GM18870 (cell line): Measurements from ENCODE around the gene CAPN10.
"Not testable (repeated sequence)": the region's sequence is repeated elsewhere in the genome, so short reads cannot be mapped to it uniquely, and the experiment has no call there.

Source experiments
- ATAC-seq: cut with Tn5 transposase; IDR thresholded peaks from one replicate; pipeline ENCODE4 v1.9.1; 2021; ENCODE audit warnings: moderate library complexity; ENCODE audit not compliant: unreplicated experiment

CAPN10 gene, protein sequence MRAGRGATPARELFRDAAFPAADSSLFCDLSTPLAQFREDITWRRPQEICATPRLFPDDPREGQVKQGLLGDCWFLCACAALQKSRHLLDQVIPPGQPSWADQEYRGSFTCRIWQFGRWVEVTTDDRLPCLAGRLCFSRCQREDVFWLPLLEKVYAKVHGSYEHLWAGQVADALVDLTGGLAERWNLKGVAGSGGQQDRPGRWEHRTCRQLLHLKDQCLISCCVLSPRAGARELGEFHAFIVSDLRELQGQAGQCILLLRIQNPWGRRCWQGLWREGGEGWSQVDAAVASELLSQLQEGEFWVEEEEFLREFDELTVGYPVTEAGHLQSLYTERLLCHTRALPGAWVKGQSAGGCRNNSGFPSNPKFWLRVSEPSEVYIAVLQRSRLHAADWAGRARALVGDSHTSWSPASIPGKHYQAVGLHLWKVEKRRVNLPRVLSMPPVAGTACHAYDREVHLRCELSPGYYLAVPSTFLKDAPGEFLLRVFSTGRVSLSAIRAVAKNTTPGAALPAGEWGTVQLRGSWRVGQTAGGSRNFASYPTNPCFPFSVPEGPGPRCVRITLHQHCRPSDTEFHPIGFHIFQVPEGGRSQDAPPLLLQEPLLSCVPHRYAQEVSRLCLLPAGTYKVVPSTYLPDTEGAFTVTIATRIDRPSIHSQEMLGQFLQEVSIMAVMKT

DNA sequence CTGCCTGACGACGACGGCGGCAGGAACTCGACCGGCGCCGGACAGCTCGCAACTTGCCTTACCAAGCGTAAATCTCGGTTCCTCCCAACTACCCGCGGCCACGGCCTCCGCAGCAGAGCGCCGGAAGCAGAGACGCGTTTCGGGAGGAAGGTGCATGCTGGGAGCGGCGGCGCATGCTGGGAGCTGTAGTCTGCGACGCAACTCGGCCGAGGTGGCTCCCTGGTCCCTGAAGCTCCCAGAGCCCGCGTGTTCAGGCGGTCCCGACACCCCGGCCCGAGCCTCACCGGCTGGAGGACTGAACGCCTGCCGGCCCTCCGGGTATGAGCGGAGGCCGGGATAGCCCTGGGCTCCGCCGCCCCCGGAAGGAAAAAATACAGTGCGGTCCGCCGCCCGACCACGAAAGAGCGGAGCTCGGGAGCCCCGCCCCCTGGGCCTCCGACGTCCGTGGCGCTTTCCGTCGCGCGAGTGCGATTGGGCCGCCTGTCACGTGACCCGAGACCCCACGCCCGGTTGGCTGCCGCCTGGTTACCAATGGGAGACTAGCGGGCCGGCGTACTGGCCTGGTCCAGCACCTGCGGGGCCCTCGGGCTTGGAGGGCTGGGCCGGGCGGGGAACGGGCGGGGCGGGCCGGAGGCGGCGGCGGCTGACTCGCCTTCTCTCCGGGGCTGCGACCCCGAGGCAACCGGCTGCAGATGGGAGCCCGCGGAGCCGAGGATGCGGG is at the start of gene CAPN10:
CAPN10 (plus strand) TSS at position 537 of the 721 bp plus-strand sequence; CDS start at position 715, 178 bp downstream.
- ATAC-seq, result peak; percentile 42

DNA sequence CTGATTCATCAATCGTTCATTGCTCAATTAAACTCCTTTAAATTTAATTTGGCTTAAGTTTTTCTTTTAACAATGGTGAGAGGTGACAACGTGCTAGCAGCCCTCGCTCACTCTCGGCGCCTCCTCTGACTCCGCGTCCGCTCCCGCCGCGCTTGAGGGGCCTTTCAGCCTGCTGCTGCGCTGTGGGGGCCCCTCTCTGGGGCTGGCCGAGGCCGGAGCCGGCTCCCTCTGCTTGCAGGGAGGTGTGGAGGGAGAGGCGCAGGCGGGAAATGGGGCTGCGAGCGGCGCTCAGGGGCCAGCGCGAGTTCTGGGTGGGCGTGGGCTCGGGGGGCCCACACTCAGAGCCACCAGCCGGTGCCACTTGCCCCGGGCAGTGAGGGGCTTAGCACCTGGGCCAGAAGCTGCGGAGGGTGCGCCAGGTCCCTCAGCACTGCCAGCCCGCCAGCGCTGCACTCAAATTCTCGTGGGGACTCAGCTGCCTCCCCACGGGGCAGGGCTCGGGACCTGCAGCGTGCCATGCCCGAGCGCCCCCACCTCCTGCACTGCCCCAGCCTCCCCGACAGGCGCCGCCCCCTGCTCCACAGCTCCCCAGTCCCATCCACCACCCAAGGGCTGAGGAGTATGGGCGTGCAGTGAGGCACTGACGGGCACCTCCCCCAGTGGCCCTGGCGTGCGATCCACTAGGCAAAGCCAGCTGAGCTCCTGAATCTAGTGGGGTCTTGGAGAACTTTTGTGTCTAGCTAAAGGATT is 48.3 kb upstream of the CAPN10 start:
- ATAC-seq, result no peak

DNA sequence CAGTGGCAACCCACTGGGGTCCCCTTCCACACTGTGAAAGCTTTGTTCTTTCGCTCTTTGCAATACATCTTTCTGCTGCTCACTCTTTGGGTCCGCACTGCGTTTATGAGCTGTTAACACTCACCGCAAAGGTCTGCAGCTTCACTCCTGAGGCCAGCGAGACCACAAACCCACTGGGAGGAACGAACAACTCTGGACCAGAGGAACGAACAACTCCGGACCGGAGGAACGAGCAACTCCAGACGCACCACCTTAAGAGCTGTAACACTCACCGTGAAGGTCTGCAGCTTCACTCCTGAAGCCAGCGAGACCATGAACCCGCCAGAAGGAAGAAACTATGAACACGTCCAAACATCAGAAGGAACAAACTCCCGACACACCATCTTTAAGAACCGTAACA is 47.4 kb upstream of the CAPN10 start:
- ATAC-seq, result not testable (repeated sequence)

DNA sequence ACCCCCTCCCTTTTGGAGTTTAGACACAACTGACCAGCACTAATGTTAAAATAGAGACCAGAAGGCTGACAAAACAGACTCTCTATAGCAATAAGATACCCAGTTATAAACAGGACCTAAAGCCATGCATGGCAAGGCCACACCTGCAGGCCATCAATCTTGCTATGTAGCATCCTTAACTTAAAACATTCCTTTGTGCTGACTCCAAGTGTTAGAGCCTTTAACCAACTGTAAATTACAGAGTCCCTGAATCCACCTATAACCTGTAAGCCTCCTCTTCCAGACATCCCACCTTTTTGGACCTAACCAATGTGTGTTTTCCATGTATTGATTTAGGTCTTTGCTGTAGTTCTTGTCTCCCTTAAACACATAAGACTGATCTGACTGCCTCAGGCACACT is 46.6 kb upstream of the CAPN10 start:
- no peak for ATAC-seq

DNA sequence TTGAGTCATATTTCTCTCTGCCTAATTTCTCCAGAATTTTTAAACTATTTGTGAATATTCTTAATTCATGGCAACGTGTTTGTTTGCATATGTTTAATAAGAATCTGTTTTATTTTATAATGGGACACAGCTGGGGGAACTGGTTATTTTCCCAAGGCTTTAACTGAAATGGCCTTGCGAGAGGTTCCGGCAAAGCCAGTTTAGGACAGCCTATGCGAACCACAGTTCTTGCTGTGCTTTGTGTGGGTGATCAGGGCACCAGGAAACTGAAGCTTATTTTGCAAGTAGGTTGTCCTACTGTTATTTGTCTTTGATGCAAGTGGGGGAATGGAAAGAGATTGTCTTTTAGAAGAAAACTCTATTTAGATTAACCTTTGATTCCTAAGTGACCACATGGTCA is 35.2 kb upstream of the CAPN10 start:
- no peak for ATAC-seq

DNA sequence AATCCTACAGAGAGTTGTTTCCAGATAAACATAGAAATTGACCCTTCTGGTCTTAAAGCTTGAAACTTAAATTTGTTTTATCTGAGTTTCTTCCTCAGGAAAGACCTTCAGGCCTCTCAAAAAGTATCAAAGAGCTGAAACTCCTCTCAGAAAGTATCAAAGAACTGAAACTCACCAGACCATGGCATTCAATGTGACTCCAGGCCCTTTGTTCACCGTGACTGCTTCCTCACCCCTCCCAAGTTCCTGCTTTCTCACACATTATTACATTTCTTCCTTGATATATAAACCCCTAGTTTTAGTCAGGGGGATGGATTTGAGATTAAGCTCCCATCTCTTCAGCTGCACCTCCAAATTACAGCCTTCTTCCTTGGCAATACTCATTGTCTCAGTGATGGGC is 34.7 kb upstream of the CAPN10 start:
- no peak for ATAC-seq

DNA sequence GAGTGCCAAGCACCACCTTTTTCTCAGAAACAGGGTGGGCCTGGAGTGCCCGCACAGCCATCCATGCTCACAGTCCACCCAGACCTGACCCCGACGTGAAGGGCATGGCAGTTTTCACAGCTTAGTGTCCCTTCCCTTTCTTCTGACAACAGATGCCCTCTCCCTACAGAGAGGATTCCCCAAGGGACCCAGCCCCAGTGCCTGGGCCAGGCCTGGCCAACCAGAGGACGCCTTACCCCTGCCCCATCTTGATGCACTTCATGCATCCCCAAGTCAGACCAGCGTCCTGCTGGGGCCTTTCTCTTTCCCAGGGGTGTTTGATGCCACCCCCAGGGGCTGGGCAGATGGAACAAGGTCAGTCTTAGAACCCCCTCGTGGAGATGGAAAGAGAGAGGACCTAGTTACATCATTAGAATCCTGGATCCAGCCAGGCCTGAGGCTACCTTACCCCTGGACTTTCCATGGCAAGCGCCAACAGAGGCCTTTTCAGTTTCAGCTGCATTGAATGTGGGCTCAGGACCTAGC is 32.5 kb upstream of the CAPN10 start:
- no peak for ATAC-seq

DNA sequence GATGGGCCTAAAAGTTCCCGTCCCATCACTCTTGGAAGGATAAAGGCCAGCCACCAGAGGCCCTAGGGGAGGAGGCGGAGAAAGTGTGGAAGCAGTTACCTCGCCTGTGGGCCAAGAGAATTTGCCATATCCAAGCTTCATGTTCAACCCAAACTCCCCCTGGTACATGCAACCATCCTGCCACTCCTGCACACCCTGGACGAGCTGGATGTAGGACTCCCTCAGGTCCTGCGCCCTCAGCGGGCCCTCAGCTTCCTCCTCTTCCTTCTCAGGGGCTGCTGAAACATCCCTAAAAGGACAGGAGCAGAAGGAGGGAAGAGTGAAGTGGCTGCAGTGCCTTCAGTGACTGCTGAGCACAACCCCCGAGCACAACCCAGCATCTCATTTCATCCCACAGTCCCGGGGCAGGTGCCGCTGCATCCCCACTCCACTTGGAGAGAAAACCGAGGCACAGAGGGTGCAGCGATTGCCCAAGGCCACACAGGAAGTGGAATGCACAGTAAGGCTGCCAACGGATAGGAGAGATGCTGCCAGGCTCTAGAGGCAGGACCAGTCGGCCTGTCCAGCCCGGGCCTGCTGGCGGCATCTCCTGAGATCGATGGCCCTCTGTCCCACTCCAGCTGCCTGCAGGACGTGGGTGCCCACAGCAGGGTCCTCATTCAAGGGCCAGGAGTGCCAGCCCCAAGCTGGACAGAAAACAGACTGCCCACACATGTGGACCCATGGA is 31.6 kb upstream of the CAPN10 start:
- no peak for ATAC-seq

DNA sequence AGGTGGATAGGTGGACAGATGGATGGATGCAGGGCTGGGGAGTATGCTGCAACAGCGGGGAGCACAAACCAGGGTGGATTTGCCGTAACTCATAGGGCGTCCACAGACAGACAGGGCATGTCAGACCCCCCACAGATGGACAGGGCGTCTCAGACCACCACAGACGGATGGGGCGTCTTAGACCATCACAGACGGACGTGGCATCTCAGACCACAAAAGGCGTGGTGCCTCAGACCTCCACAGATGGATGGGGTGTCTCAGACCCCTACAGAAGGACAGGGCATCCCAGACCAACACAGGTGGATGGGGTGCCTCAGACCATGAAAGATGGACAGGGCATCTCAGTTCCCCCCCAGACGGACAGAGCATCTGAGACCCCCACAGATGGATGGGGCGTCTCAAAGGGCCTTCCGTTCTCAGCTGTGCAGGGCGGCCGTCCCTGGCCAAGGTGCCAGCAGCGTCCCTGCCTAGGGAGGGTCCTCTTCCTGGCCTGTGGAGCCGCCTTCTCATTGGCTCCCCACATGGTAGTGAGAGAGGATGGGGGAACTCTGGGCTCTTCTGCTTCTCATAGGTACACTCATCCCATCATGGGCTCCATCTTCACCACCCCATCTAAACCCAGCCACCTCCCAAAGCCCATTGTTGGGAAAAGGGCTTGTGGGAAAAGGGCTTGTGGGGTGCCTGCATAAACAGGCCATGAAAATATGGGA is 30.8 kb upstream of the CAPN10 start:
- ATAC-seq, result no peak

DNA sequence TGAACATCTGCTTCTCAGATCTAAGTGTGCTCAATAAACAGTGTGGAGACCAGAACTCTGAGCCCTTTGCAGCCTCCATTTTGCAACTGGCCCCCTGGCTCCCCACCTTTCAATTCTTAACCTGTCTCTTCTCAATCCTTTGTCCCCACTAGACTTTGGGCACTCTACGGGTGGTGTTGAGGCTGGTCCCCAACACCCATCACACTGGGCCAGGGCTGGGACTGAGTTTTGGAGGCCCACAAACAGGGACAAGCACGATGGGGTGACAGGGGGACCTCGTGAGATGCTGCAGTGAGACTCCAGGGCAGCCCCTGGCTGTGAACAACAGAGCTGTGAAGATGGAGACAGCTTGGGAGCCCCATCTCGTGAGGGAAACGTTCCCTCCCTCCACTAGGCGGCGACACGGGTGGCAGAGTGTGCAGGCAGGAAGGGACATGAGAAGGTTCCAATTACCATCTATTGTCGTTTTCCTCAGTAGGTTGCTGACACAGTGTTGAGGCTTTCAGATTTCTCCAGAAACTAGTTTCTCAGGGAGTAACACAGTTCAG is 29.9 kb upstream of the CAPN10 start:
- no peak for ATAC-seq

DNA sequence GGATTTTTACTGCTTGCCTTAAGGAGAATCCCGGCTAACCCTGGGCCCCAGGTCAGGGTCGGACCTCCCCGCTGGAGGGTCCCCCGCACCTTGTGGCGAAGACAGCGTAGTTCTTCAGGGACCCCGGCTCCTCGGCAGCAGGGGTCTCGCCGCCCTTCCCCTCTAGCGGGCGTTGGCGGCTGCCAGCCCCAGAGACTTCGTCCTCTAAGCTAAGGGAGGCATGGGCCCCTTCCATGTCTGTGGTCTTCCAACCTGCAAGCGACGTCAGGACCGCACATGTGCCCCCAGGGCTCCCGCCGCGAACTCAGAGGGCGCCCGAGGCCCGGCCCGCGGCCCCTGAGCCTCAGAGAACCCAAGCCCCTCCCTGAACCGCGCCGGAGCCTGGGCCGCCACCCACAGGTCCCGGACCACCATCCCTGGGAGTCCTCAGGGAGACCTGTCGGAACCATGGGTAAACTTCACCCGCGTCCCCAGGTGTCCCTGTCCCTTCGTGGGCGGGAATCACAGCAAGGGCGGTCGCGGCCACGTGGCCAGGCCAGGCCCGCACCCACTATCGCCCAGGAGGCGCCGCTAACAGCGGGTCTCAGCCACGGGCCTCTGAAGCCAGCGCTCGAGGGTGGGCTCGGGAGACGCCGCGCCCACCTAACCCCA is 29.3 kb upstream of the CAPN10 start:
- ATAC-seq, result no peak

DNA sequence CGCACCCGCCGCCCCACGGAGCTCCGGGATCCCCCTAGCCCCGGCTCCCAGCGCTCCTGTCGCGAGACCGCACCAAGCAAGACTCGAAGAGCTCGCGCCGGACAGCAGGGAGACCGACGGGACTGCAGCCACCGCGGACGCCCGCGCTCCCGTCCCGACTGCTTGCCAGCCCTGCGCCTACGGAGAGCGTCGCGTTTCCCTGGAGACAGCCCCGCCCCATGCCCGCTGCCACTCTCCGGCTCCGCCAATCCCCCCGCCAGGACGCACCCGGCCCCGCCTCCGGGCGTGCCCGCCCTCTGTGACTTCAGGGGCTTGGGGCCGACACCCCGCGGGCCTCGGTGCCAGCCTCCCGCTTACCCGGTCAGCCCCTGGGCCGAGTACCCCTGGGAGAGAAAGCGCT is 28.7 kb upstream of the CAPN10 start, which contains the start of gene ANKMY1:
ANKMY1 (minus strand) TSS at position 181 of the 400 bp plus-strand sequence. CDS start 653 bp downstream, outside the sequence.
- no peak for ATAC-seq

DNA sequence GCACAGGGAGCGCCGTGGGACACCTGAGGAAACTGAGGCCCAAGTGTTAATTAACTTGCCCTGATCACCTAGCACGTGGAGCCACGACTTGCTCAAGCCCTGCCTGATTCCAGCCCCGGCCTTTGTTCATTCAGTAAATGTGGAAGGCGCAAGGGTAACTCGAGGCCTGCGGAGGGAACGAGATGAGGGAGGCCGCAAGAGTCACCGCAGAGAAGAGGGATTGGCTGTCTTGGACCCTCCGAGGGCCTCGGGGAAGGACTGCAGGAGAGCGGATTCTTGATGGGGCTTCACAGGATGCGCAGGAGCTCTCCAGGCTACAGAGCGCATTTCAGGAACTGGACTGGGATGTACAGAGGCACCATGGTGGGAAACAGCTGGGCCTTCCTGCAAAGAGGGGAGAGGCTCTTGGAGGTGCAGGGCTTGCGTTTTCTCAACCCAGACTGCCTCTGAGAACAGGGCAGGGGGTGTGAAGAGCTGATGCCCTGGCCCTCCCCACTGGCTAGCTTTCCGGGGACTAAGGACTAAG is 28.2 kb upstream of the CAPN10 start:
- no peak for ATAC-seq

DNA sequence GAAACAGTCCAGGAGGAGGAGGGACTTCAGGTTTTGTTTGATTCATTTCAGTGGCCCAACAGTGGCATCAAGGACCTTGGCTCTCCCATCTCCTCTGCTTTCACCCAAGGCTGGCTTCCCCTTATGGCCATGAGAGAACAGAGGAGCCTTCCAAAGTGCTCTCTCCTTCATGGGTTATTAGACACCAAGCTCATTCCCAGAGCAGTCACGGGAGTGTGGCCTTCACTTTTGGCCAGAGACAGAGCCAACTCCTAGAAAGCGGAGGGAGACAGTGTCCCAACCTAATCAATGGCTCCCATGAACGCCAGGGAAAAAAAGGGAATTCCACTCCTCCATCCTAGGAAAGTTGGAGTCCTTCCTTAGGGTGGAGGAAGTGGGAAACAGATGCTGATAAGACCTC is 27.2 kb upstream of the CAPN10 start:
- ATAC-seq, result no peak

DNA sequence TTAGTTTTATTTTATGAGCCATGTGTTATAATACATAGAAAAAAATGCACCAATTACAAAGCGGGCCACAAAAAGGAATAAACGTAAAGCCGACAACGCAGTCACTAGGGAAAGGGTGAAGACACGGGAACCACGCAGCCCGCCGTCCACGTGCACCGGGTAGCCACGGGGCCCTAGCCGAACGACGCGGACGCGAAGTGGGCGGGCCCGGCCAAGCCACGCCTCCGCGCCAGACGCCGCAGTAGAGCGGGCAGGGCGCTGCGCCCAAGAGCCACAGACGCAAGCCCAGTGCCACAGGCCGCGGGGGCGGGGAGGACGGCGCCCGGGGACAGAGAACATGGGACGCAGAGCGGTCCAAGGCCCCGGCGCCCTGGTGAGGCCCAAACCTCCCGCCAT is 26.5 kb upstream of the CAPN10 start, which contains the start of gene DUSP28:
DUSP28 (plus strand) TSS at position 274 of the 396 bp plus-strand sequence. CDS start 328 bp downstream, outside the sequence.
- ATAC-seq, result peak; percentile 30

DNA sequence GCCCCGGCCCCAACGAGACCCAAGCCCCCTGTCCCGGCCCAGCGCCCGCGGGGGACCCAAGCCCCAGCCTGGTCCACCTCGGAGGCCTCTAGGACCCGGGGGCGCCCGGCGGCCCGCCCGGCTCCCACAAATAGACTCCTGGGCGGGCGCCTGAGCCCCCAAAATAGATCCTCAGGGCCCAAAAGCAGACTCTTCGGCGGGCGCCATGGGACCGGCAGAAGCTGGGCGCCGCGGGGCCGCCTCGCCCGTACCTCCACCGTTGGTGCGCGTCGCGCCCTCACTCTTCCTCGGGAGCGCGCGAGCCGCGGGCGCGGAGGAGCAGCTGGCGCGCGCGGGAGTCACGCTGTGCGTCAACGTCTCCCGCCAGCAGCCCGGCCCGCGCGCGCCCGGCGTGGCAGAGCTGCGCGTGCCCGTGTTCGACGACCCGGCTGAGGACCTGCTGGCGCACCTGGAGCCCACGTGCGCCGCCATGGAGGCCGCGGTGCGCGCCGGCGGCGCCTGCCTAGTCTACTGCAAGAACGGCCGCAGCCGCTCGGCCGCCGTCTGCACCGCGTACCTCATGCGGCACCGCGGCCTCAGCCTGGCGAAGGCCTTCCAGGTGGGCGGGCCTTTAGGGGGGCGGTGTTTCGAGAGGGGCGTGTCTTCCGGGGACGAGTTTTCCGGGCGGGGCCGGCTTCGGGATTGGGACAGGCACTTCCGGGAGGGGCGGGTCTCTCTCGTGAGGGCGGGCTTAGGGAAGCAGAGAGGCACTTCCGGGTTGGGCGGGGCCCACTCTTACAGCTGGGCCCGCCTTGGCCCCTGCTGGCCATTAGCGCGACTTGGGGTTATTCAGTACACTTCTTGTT is 25.8 kb upstream of the CAPN10 start:
- peak; percentile 40 for ATAC-seq

DNA sequence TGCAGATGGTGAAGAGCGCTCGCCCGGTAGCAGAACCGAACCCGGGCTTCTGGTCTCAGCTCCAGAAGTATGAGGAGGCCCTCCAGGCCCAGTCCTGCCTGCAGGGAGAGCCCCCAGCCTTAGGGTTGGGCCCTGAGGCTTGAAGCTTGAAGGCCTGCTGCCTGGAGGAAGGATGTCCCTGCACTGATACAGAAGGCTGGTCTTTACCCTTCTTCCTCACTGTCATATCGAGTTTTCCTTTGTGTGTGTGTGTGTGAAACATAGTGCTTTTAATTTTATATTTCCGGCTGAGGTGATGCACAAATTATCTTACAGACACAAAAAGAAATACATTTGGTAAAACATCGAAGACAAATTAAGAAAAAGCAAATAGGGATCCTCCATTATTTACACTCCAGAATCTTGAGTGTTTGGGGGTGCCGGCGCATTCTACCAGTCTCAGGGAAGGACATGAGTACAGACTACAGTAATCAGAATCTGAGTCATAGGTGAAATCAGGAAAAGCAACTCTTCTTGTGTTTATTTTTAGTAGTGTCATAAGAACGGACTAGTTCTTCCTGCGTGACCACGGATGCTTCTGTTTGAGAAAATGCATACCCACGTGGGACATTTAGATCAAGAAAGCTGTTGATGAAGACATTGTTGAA is 25.1 kb upstream of the CAPN10 start:
- peak; percentile 6 for ATAC-seq
